Thyroid gland (tissue), 4 donors: Measurements from ENCODE around the gene CENPF.

Experiments used
- CTCF ChIP-seq, 6 experiments: fragments of 200-600 bp in 3 of 6; fragments of 450-650 bp in 3 of 6; sonication (generic) in 3 of 6; IDR thresholded peaks; one replicate each; pipeline ENCODE4 v1.5.1; 2016 to 2019; ENCODE audit warnings: antibody characterized with exemption in 6 of 6, mild to moderate bottlenecking in 2 of 6, inconsistent platforms in 1 of 6, moderate library complexity in 1 of 6
- POLR2A ChIP-seq, 2 donors: fragments of 450-650 bp; IDR thresholded peaks; one replicate each; pipeline ENCODE4 v1.6.1; 2017; ENCODE audit warnings: antibody characterized with exemption in 2 of 2, mild to moderate bottlenecking in 2 of 2, moderate library complexity in 1 of 2

GRCh38 chr1:214587165-214587564, 15.8 kb upstream of the CENPF start:
- TF ChIP-seq POLR2A (IDR thresholded peaks at IDR 0.05) (no peak), CTCF (IDR thresholded peaks at IDR 0.05) (no peak)
